MM.1S (cell line): ENCODE measurements around the gene CHRNA4.

ENCODE experiments used
- CTCF ChIP-seq: fragments of 300-600 bp; sonication (generic); IDR thresholded peaks from 2 replicates; pipeline ENCODE4 v1.5.1; 2016; ENCODE audit warnings: antibody characterized with exemption, low read length, mixed read lengths
- EZH2 ChIP-seq: fragments of 300-600 bp; sonication (generic); optimal IDR thresholded peaks from 2 replicates; pipeline ENCODE3; 2017; ENCODE audit warnings: low read depth, mild to moderate bottlenecking, antibody characterized with exemption, low read length, mixed read lengths

- no peak for TF ChIP-seq CTCF
- TF ChIP-seq EZH2, result no peak
Measured at GRCh38 chr20:63314566-63315239, 46.4 kb downstream of the CHRNA4 start.
